Transverse colon (tissue), 4 donors: ENCODE results near the gene NEMP2. TPM values are rescaled to one million over a fixed set of nuclear protein-coding genes. Genes with fewer than 3 reads are reported as not detected.
"Not testable (repeated sequence)": the region's sequence is repeated elsewhere in the genome, so short reads cannot be mapped to it uniquely, and the experiment has no call there.

Source experiments
- DNase-seq: peaks from one replicate; pipeline ENCODE4 v3.0.0-alpha.2; 2019
- H3K27ac ChIP-seq, 4 donors: fragments of 200-600 bp; sonication (generic); 2 replicates each; pipeline ENCODE4 v1.5.1; 2016 to 2018; ENCODE audit warnings: inconsistent platforms in 4 of 4
- H3K27me3 ChIP-seq: fragments of 200-600 bp; sonication (generic); 2 replicates; pipeline ENCODE4 v1.5.1; 2017; ENCODE audit warnings: inconsistent platforms
- H3K36me3 ChIP-seq, 4 donors: fragments of 200-600 bp; sonication (generic); 2 replicates each; pipeline ENCODE4 v1.5.1; 2017 to 2019; ENCODE audit warnings: inconsistent platforms in 4 of 4
- H3K4me1 ChIP-seq, 4 donors: fragments of 200-600 bp; sonication (generic); 2 replicates each; pipeline ENCODE4 v1.5.1; 2017 to 2020; ENCODE audit warnings: inconsistent platforms in 4 of 4
- H3K4me3 ChIP-seq, 4 donors: fragments of 200-600 bp; sonication (generic); 1 replicate in 1 of 4; 2 replicates in 3 of 4; pipeline versions ENCODE4 v1.5.1 to v1.6.1; 2017 to 2019; ENCODE audit warnings: inconsistent platforms in 4 of 4
- H3K9me3 ChIP-seq, 2 donors: fragments of 200-600 bp; sonication (generic); 2 replicates each; pipeline ENCODE4 v1.5.1; 2017 to 2019; ENCODE audit warnings: inconsistent platforms in 2 of 2
- CTCF ChIP-seq, 5 experiments: fragments of 200-600 bp in 3 of 5; fragments of 450-650 bp in 2 of 5; sonication (generic) in 3 of 5; IDR thresholded peaks; 1 replicate in 2 of 5; 2 replicates in 3 of 5; pipeline ENCODE4 v1.5.1; 2016 to 2017; ENCODE audit warnings: antibody characterized with exemption in 5 of 5, inconsistent platforms in 3 of 5, mild to moderate bottlenecking in 2 of 5, moderate library complexity in 1 of 5
- EP300 ChIP-seq: sonication (generic); formaldehyde crosslinking; IDR thresholded peaks from one replicate; pipeline ENCODE4 v1.6.1; 2017; ENCODE audit warnings: antibody characterized with exemption, low read depth
- POLR2A ChIP-seq: fragments of 450-650 bp; IDR thresholded peaks from one replicate; pipeline ENCODE4 v1.6.1; 2016; ENCODE audit warnings: antibody characterized with exemption, mild to moderate bottlenecking, moderate library complexity
- POLR2AphosphoS5 ChIP-seq, 3 donors: sonication (generic); formaldehyde crosslinking; IDR thresholded peaks; one replicate each; pipeline ENCODE4 v1.6.1; 2016; ENCODE audit warnings: antibody characterized with exemption in 3 of 3
- WGBS, 2 donors: methylation state at CpG; one replicate each; pipeline ENCODE4 v1.1.5; 2018; ENCODE audit warnings: low coverage in 1 of 2; 5-methylcytosine and 5-hydroxymethylcytosine counted together
- in situ Hi-C, 4 donors: fragments of 200-750 bp; cut with MboI; loops; one replicate each; pipeline versions ENCODE4 v1.15.0 to v1.15.1; 2017; ENCODE audit warnings: low sequenced_read_pairs in 3 of 4, low pct_ligation_motif_present in 1 of 4, low pct_unique_long_range_greater_than_20kb in 1 of 4
- intact Hi-C: fragments of 100-400 bp; cut with DNase I; formaldehyde crosslinking; loops from one replicate; pipeline ENCODE4 v1.15.1; 2023; ENCODE audit warnings: low total_unique reads
- total RNA-seq, 4 donors: library from RNA; depleted of rRNA; stranded (reverse); fragments of >200 nt; gene quantifications; one replicate each; pipeline ENCODE4 v1.1.0, GENCODE V29; 2016

NEMP2 gene
- total RNA-seq, 4 donors from 2014 or later = 0.20 to 2.4 (median 1.6) TPM; not detected in 1

GRCh38 chr2:190477661-190478454 lies 56.7 kb downstream of the NEMP2 start:
- intact Hi-C loops (no loop called here), in situ Hi-C loops (no loop called here)
- Histone ChIP-seq H3K4me1 (peaks cover 7 to 35% (median 14%) of the 10 kb centered on the region in 4 donors), H3K9me3 (no peaks in the 10 kb centered on the region), H3K36me3 (no peaks in the 10 kb centered on the region), H3K27me3 (no peaks in the 10 kb centered on the region), H3K4me3 (peak overlapping the region in 3 of 4 donors; percentile 0 to 30 (median 0)), H3K27ac (peak overlapping the region; percentile 81 to 83 (median 82))
- no peak for DNase-seq
- TF ChIP-seq POLR2A = no peak
- peak in 1 of 5 experiments; percentile 13 for TF ChIP-seq CTCF (IDR thresholded peaks at IDR 0.05)
- TF ChIP-seq EP300 = peak; percentile 59
- peak in 2 of 3 donors; percentile 21 to 33 for TF ChIP-seq POLR2AphosphoS5 (IDR thresholded peaks at IDR 0.05)
- 32 to 36% methylated on average over 3 to 4 of the region's 4 CpGs for WGBS, 2 donors

- TF ChIP-seq EP300 = no peak
- no peak for TF ChIP-seq POLR2A
- Histone ChIP-seq H3K27me3 (no peaks in the 10 kb centered on the region), H3K4me3 (no peak overlapping the region), H3K36me3 (peaks cover 0 to 7% (median 0%) of the 10 kb centered on the region in 4 donors), H3K4me1 (peaks cover 37 to 53% (median 43%) of the 10 kb centered on the region in 4 donors), H3K9me3 (no peaks in the 10 kb centered on the region), H3K27ac (peak overlapping the region; percentile 76 to 85 (median 82))
- in situ Hi-C loops (no loop called here), intact Hi-C loops (no loop called here)
- no peak for DNase-seq
- WGBS, 2 donors = 70 to 75% methylated on average over 5 of the region's 5 CpGs
These were observed 64.2 kb downstream of the NEMP2 start for GRCh38 chr2:190470256-190470826.

DNA sequence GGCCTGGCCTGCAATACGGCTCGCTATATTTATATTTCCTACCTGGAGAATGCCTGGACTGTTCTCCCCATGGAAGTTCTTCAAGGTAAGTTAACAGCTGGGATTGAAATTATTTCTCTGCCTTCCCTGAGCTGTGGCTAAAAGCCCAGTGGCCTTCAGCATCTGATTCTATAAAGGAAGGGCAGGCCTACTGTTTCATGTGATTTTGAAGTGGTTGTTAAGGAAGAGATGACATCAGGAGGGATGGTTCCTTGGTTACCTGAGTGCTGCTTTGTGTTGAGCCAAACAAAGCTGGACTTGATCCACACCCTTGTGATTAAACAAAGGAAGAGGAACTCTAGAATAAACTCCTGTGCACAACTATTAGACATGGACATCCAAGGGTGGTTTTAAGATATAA lies 64.8 kb downstream of the NEMP2 start:
- Histone ChIP-seq H3K27me3 (no peaks in the 10 kb centered on the region), H3K4me3 (no peak overlapping the region), H3K36me3 (peaks cover 0 to 7% (median 0%) of the 10 kb centered on the region in 4 donors), H3K9me3 (no peaks in the 10 kb centered on the region), H3K4me1 (peaks cover 37 to 59% (median 44%) of the 10 kb centered on the region in 4 donors), H3K27ac (peak overlapping the region; percentile 76 to 85 (median 82))
- intact Hi-C loops = no loop called here
- peak; percentile 53 for DNase-seq
- TF ChIP-seq EP300 (peak; percentile 81), POLR2A (peak; percentile 58), CTCF (IDR thresholded peaks at IDR 0.05) (no peak), POLR2AphosphoS5 (IDR thresholded peaks at IDR 0.05) (peak; percentile 66 to 83 (median 71))
- in situ Hi-C loops = no loop called here
- 0 to 52% methylated on average over 1 to 2 of the region's 2 CpGs for WGBS, 2 donors

- Histone ChIP-seq H3K27me3 (no peaks in the 10 kb centered on the region), H3K4me1 (peaks cover 37 to 63% (median 45%) of the 10 kb centered on the region in 4 donors), H3K27ac (peak overlapping the region; percentile 76 to 85 (median 82)), H3K36me3 (peaks cover 0 to 7% (median 0%) of the 10 kb centered on the region in 4 donors), H3K4me3 (no peak overlapping the region), H3K9me3 (no peaks in the 10 kb centered on the region)
- TF ChIP-seq POLR2AphosphoS5 (IDR thresholded peaks at IDR 0.05) (peak; percentile 66 to 80 (median 78)), EP300 (peak; percentile 8), CTCF (IDR thresholded peaks at IDR 0.05) (no peak)
- DNase-seq = peak; percentile 83
- intact Hi-C loops (no loop called here), in situ Hi-C loops (no loop called here)
- 25 to 29% methylated on average over 4 of the region's 4 CpGs for WGBS, 2 donors
These were observed 65.5 kb downstream of the NEMP2 start for GRCh38 chr2:190468814-190469569.

- peak overlapping the region; percentile 76 to 85 (median 82) for H3K27ac ChIP-seq
- DNase-seq, H3K9me3 ChIP-seq, intact Hi-C loops, H3K27me3 ChIP-seq, H3K36me3 ChIP-seq, in situ Hi-C loops, H3K4me3 ChIP-seq: not testable (repeated sequence)
- H3K4me1 ChIP-seq = peaks cover 37 to 63% (median 45%) of the 10 kb centered on the region in 4 donors
- 75% methylated on average over 1 of the region's 1 CpG; no CpG with 5 or more reads in 1 of the 2 donors for WGBS, 2 donors
These were observed 66.2 kb downstream of the NEMP2 start for GRCh38 chr2:190468354-190468753.
